GM19463 (cell line): Measurements from ENCODE around the gene SIK2.
"Not testable (repeated sequence)": the region's sequence is repeated elsewhere in the genome, so short reads cannot be mapped to it uniquely, and the experiment has no call there.

Experiments used
- ATAC-seq: cut with Tn5 transposase; IDR thresholded peaks from one replicate; pipeline ENCODE4 v1.9.1; 2021; ENCODE audit warnings: mild to moderate bottlenecking, moderate library complexity; ENCODE audit not compliant: unreplicated experiment

SIK2 gene

GRCh38 chr11:111654601-111655000 is 52.4 kb downstream of the SIK2 start:
- ATAC-seq: no peak

GRCh38 chr11:111655924-111656323 is 53.7 kb downstream of the SIK2 start:
- ATAC-seq: no peak

DNA sequence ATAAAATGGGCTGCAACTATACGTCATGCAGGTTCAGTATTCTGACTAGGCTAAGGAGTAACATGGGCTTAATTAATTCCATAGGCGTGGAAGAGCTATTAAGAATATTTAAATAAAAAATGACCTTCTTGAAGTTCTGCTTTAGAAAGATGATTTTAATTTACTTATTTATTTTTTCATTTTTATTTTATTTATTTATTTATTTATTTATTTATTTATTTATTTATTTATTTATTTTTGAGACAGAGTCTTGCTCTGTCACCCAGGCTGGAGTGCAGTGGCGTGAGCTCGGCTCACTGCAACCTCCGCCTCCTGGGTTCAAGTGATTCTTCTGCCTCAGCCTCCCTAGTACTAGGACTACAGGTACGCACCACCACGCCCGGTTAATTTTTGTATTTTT is 55.7 kb downstream of the SIK2 start:
- not testable (repeated sequence) for ATAC-seq

DNA sequence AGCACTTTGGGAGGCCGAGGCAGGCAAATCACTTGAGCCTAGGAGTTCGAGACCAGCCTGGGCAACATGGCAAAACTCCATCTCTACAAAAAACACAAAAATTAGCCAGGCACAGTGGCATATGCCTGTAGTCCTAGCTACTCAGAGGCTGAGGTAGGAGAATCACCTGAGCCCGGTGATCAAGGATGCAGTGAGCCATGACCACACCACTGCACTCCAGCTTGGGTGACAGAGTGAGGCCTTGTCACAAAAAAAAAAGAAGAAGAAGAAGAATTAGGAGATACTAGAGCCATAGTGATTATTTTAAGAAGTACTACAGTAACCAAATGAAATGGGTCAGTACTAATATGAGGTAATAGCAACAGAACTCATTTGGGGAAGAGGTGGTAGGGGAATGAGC is 56.2 kb downstream of the SIK2 start:
- ATAC-seq: not testable (repeated sequence)

GRCh38 chr11:111659201-111660115 is 57.2 kb downstream of the SIK2 start:
- ATAC-seq: no peak

- ATAC-seq: no peak
Measured at GRCh38 chr11:111660822-111661221, 58.6 kb downstream of the SIK2 start.

DNA sequence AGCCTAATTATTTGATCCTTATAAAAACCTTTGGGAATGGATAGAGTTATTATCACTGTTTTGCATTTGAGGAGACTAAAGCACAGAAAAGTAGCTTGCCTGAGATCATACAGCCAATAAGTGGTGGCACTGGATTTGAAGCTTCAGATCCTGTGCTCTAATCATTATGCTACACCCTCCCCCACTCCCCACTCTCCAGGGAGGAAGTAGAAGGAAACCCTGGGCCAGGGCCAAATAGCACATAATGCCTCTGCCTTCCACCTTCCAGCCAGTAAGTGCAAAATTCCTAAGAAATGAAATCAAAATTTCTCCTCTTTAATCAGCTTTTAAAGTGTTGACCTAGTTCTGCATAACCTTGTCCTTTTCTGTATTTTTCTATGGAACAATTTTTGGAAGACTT is 61.6 kb downstream of the SIK2 start:
- ATAC-seq: no peak

DNA sequence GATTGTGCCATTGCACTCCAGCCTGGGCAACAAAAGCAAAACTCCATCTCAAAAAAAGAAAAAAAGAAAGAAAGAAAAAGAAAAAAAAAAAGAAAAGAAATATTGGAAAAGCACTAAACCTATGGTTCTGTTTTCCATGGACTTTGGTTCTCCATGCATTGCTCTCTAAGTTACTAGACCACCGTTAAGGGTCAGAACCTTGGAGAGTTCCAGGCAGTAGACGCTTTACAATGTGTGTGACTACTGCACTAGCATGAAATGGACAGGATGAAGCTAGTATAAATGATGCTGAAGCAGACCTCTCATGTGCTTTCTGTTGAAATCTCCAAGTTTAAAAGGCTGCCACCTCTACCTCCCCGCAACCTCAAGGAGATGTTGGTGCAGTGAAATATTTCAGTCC is 63.5 kb downstream of the SIK2 start:
- no peak for ATAC-seq

- ATAC-seq: no peak
Measured at GRCh38 chr11:111668980-111669379, 66.7 kb downstream of the SIK2 start.

DNA sequence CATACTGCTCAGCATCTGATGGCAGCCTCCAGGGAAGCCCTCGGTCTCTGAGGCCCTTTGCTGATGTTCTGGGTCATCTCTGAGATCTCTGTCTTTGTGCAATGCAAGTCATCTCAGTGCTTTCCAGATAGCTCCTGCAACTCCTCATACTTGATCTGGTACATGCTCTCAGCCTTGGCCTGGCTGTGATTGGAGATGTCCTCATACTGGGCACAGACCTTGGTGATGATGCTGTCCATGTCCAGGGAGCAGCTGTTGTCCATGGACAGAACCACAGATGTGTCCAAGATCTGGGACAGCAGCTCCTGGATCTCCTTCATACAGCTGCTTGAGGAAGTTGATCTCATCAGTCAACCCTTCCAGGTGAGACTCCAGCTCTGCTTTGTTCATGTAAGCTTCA is 69.1 kb downstream of the SIK2 start:
- ATAC-seq: no peak

- ATAC-seq: no peak
Measured at GRCh38 chr11:111672949-111673348, 70.7 kb downstream of the SIK2 start.

DNA sequence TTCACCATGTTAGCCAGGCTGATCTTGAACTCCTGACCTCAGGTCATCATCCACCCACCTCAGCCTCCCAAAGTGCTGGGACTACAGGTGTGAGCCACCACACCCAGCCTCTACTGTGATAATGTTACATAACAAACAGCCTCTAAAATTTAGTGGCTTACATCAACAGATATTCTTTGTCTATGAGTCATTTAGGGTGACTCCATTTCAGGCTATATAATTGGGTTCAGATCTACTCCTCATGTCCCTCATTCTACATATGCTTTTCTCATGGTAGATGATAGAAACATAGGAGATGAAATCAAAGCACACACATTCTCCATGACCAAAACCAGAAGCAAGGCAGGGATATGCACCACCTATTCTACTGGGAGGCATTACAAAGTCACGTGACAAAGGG is 72.7 kb downstream of the SIK2 start:
- no peak for ATAC-seq

- no peak for ATAC-seq
Measured at GRCh38 chr11:111675891-111676290, 73.6 kb downstream of the SIK2 start.

DNA sequence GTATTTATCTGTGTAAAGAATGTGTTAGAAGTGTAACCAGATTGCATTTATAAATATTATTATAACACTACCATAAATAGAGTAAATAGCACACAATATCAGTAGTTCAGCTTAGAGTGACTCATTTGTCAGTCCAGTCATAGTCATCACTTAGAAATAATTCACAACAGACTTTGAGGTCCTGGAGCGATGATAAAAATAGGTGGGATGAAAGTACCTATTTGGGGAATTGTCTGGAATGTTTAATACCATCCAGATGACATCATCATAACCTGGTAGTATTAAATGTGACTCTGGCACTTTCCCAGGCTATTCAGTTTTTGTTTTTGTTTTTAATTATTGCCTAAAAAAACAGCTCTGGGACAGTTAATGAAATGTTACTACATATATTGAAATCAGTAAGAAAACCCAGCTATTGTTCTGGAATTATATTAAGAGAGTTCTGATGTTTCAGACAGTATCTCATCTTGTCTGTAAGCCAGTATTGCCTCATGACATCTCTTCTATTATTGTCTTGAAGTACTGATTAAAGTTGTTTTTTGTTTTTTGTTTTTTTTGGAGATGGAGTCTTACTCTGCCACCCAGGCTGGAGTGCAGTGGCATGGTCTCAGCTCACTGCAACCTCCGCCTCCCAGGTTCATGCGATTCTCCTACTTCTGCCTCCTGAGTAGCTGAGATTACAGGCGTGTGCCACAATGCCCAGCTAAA is 74.8 kb downstream of the SIK2 start:
- ATAC-seq: no peak

DNA sequence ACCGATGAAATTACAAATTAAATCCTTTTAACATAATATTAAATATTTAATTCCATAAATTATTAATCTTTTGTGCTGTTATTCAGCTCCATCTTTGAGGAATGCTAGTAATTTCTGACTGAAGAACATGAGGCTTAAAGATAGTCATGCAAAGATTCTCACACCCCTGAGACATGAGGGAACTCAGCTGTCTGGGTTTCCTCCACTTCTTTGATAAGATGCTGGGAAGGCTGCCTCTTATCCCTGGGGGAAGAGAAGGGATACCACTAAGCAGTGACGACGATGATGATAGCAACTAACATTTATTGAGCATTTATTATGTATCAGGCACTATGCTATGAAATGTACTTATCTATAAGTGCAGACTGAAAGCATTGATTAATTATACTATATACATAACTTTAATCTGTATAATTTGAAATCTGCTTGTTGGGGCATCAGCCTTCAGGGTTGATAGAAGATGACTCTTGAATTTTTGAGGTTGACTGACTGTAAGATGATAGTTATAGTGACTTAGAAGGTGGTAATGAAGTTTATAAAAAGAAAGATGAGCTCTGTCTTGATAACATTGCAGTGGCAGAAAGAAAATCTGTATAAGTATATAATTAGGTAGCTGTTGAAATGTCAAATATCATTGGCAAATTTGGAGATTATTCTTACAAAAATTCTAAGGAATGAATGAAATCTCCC is 78.4 kb downstream of the SIK2 start:
- ATAC-seq: no peak

DNA sequence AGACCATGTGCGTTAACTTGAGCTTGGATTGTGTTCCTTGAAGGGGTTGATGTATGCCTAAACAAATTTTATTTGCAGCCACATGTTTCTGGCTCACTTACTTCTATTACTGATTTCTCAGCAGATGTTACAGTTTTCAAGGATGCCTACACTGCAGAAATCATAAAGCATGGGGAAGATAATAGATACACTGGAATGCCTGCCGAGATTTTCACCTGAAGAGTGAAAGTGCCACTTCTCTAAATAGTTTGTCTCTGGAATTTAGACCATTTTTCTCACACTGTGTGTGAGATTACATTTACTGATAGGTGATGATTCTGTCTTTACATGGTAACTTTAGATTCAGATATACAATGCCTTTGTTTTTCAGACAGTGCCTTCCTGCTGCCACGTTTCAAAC is 81.6 kb downstream of the SIK2 start:
- ATAC-seq: no peak

- no peak for ATAC-seq
Measured at GRCh38 chr11:111684251-111684650, 82.0 kb downstream of the SIK2 start.

- no peak for ATAC-seq
Measured at GRCh38 chr11:111688013-111688412, 85.8 kb downstream of the SIK2 start.

DNA sequence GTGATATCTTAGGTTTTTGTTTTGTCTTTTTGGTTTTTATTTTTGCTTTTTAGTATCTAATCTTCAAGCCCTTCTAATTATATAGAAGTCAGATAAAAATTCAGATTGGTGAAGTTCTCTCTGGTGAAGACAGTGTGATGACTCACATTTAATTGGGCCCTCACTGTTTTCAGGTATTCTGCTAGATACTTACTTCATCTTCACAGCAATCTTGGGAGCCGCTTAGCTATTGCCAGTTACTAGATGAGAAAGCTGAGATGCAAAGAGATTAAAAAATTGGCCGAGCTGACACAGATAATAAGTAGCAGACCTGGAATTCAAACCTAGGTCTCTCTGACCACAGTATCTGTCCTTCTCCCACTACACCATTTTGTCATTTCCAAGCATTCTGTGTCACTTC is 88.9 kb downstream of the SIK2 start:
- ATAC-seq: no peak

GRCh38 chr11:111691741-111692140 is 89.5 kb downstream of the SIK2 start:
- no peak for ATAC-seq

DNA sequence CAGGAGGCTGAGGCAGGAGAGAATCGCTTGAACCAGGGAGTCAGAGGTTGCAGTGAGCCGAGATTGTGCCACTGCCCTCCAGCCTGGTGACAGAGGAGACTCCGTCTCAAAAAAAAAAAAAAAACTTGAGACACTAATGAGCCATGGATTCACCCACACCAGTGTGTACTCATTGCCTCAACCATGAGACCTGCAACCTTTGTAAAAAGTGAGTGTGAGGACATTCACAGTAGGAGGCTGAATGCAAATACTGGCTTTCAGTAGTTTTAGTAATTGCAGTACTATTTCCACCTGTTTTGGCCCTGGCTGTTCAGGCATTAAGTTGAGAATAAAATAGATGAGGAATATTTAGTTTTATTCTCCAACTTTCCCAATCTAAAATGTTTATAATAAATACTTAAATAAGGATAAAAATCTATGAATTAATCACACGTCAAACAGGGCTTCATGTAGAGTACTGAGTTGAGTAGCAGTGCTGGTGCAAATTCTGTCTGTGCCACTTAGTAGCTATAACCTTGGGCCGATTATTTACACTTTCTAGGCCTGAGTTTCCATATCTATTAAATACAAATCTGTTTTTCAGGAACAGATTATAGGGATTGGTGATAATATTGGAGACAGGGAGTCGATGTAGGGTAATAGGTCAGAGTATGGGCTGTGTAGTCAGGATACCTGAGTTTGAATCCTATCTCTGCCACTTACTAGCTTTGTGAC is 91.1 kb downstream of the SIK2 start:
- no peak for ATAC-seq
